ENCODE measurements around the gene PTP4A2. TPM values are rescaled to one million over a fixed set of nuclear protein-coding genes. Genes with fewer than 3 reads are reported as not detected.

The PTP4A2 gene
- 100 to 1,000 TPM; 265 to 271 TPM for total RNA-seq
- long read RNA-seq, transcript PTP4A2-221 (6 exons, 3,921 nt) = major isoform, 405 of 491 reads
- long read RNA-seq, partial matches to known transcripts = 3 of 491 reads
- long read RNA-seq, other reads (novel, unspliced or antisense) = 82 of 491 reads

DNA sequence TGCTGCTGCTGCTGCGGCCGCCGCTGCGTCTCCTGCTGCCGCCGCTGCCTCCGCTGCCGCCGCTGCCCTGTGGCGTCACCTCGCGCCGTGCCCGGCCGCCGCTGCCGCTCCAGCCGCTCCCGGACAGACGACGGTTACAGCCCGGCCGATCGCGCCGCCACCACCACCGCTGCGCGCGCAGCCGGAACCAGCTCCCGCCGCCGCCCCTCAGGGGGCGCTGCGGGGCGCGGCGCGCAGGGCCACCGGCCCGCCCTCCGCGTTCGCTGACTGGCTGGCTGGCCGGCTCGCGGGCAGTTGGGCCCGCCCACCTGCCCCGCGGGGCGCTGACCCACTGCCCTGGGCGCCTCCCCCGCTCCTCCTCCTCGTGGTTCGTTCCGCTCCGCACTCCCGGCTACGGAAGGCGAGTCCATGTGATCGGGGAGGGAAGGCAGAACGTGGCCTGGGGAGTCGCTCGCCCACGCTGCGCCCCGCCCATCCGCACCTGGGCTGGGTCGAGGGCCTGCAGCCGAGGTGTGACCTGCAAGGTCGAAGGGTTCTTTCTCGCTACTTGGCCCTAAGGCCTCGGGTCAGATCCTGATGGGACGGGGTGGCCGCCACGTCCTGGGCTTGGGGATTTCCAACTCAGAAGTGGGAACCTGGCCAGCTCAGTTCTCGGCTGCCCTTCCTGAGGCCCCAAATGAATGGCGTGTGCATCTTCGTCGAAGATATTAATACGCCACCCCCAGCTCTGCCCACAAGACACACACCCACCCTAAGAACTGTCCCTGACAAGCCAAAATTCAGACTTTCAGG is at the start of gene PTP4A2:
Gene PTP4A2 (minus strand): TSS at position 185 of the 792 bp plus-strand sequence. CDS start 19,303 bp downstream, outside the sequence.
- DNase-seq (peak; percentile 95 to 96), ATAC-seq (peak; percentile 78)
- intact Hi-C loops (cut with DNase I, micrococcal nuclease) = no loop called here

DNA sequence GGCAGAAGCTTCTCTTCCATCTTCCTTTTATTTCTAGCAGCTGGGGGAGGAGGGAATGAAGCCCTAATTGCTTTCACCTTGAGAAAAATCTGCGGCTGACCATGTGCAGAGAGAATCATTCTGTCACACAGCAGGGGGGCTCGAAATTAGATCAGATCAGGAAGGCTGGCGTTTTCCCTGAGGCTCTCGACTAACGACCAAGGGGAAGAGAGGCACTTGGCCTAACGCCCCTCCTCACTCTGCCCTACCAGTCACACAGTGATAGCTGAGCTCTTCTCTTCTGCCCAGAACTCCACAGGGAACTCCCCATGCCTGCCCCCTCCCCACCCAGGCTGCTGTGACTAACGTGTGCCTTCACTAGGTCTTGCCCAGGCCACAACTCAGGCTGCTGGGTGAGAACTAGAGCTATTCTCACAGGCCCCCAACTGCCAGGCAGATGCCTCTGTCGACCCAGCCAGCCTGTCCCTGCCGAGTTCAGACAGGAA is 49.0 kb upstream of the PTP4A2 start:
- ATAC-seq = no peak
- DNase-seq = no peak
- intact Hi-C loops (cut with DNase I, micrococcal nuclease) = no loop called here

DNA sequence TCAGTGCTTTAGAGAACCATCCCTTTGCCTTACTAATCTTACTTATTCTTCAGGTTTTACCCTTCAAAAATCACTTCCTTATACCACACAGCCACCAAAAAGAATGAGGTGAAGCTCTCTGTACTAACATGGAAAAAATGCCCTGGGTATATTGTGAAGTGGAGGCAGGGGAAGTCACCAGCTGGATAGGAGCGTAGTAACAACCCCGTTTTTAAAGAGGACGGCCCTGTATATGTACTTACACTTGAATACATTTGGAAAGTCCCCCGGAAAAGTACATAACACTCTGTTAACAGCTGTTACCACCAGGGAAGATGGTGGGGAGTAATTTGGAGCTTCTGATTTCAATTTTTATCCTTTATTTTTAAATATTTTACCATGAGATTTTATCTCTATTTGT is 47.3 kb upstream of the PTP4A2 start:
- intact Hi-C loops (cut with DNase I, micrococcal nuclease) = no loop called here
- ATAC-seq = no peak
- DNase-seq = no peak

DNA sequence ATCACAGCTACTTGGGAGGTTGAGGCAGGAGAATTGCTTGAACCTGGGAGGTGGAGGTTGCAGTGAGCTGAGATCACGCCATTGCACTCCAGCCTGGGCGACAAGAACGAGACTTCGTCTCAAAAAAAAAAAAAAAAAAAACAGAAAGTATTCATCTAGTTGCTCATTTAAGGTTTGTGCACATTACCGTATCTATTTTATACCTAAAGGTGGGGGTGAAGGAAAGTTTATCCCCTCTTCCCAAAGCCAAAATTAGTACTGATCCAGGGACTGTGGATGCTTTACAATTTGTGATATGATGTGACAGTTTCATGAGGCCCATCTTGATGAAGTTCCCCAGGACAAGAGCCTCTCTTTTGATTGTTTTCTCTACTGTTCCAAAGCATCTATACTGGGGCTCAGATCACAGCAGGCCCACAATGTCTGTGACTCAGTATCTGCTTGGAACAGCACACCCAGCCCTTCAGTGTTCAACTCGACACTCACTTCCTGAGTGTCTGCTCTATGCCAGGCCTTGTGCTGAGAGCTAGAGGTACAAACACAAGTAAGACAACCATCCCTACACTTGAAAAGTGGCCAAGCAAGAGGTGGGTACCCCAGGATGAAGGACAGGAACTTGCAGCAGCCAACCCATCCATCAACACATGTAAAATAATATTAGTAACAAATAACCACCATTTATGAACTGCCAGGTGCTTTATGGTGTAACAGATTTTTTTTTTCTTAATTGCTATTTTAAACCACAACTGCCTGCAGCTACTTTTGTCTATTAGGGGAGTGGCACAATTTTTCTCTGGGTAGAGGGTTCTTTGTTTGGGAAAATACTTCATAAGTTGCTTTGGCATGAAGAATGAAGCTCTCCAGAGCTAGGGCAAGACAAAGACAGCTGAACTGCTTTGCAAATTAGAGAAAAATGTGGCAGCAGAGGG is 46.5 kb upstream of the PTP4A2 start:
- DNase-seq (no peak), ATAC-seq (no peak)
- intact Hi-C loops (cut with DNase I, micrococcal nuclease) = no loop called here

DNA sequence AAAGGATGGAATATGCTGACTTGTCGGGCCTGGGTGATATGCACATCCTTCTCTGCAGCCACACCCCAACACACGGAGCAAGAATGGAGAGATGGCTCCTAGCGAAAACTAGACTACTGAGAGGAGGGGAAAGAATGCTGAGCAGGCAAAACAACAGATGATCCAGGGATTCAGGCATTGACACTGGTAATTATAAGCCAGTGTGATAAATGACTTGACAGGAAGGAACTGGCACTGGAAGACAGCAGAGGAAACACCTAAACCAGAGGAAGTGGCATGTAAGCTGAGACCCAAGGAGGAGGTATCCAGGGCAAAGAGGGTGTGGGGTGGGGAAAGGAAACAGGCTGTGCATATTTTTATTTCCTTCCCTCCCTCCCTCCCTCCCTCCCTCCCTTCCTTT is 43.8 kb upstream of the PTP4A2 start:
- no peak for ATAC-seq
- DNase-seq = no peak

DNA sequence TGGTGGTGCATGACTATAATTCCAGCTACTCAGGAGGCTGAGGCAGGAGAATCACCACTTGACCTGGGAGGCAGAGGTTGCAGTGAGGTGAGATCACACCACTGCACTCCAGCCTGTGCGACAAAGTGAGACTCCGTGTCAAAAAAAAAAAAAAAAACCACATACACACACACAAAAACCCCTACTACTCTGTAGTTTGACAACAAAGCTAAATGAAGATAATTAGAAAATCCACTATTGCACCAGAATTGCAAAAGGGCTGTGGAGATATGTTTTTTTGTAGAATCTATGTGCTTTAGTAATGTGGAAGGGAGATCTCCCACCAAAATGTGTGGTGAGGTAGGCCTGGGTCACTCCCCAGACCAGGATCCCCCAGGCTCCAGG is 43.3 kb upstream of the PTP4A2 start:
- intact Hi-C loops (cut with DNase I, micrococcal nuclease) = no loop called here
- DNase-seq = no peak
- ATAC-seq = no peak

More for the DNA sequence above, 43.8 kb upstream of the PTP4A2 start:
- intact Hi-C loops (cut with DNase I, micrococcal nuclease) = no loop called here

DNA sequence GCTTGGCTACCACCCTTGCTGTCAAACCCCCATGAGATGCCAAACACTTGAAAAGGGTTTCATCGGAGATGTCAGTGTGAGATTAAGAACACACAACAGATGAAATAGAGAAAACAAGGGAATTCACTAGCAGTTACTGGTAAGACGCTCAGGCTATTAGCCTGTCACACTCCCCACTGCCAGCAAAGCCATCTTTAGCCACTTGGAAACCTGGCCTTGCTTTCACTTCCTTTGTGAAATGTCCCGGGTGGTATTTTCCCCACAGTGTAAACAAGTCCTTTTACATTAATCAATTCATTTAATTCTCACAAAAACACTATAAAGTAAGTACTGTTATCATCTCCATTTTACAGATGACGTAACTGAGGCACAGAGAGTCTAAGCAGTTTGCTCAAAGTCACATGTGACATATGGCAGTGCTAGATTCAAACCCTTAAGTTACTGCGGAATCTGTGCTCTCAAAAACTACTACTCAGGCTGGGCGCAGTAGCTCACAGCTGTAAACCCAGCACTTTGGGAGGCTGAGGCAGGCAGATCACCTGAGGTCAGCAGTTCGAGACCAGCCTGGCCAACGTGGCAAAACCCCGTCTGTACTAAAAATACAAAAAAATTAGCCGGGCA is 42.8 kb upstream of the PTP4A2 start:
- intact Hi-C loops (cut with DNase I, micrococcal nuclease) = no loop called here
- DNase-seq (no peak), ATAC-seq (no peak)

DNA sequence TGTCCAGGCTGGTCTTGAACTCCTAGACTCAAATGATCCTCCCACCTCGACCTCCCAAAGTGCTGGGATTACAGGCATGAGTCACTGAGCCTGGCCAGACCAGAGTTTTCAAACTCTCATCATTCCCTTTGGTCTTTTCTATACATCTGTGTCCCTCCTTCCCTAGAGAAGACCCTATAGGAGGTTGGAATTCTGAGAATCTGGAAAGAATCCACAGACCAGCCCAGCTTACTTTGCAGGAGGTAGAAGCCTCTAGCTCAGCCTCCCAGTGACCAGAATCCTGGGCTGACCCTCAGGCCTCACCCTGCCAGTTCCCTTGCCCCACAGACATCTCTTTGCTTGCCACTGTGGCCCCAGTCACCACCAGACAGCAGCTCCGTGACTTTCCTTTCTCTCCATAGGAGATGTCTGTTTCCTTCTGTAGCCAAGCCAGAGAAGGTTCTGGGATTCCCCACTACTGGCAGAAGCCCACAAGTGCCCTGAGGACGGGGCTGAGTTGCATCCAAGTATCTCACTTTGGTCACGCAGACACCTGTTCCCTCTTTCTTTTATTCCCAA is 40.8 kb upstream of the PTP4A2 start:
- DNase-seq (no peak), ATAC-seq (no peak)
- intact Hi-C loops (cut with DNase I, micrococcal nuclease) = no loop called here

DNA sequence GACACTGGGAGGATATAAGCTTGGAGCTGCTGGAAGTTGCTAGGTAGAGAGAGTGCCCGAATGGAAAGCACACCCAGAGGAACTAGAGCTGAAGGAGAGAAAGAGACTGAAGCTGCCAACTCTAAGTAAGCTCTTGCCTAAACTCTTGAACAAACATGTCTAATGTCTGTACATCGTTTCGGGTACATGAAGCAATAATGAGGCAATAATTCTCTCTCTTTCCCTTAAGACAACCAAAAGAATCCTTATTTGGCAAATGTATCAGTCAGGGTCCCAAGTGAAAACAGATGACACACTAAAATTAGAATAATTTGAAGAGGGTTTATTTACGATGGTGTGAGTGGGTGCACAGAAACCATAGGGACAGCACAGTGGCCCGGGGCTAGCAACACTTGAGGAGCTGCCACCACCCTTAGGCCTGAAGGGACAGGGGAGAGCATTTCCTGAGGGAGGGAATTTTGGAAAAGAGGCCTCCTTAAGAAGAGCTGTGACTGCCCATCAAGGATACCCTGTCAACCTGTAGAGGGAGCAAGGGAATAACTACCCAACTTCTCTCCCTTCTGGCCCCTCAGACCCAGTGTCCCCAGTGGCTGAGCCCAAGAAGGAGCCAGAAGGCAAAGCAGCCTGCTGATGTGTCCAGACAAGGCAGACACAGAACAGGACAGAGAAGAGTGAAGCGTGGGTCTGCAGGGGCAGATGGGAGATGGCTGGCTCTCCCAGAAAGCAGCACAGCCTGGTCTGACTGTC is 39.4 kb upstream of the PTP4A2 start:
- intact Hi-C loops (cut with DNase I, micrococcal nuclease) = no loop called here
- DNase-seq = no peak
- peak; percentile 44 for ATAC-seq

DNA sequence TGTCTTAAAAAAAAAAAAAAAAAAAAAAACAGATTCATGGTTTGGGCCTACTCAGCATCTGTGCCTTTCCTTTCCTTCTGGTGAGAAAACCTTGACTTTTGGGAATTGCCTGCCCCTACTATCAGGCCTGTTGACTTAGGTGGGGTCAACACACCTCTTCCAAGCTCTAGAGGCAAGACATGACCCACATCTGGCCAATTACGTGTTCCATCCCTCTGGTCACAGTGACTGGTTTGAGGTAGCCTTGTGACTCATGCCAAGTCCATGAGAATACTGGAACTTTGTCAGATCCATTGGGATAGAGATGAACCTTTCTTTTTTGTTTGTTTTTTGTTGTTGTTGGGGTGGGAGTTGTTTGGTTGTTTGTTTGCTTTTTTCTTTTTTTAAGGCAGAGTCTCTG is 38.2 kb upstream of the PTP4A2 start:
- no peak for ATAC-seq

DNA sequence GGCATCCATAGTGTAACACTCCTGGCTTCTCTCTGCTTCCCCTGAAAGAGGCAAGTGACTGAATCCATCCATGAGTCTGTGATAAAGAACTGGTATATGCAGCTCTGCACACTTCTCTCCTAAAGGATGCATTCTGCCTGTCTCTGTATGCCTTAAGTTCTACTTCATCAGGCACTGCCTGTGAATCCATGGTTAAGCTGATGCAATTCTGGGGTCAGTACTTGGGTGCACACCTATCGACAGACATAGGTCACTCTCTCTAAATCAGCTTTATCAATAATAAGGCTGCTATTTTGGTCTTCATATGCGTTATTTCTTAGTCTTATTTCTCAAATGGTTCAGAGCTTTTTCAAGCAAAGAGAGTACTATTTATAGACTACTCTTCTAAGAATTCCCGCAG is 32.7 kb upstream of the PTP4A2 start:
- intact Hi-C loops (cut with DNase I, micrococcal nuclease) = no loop called here
- ATAC-seq (no peak), DNase-seq (no peak)

More for the DNA sequence above, 38.2 kb upstream of the PTP4A2 start:
- intact Hi-C loops (cut with DNase I, micrococcal nuclease) = no loop called here
- no peak for DNase-seq

DNA sequence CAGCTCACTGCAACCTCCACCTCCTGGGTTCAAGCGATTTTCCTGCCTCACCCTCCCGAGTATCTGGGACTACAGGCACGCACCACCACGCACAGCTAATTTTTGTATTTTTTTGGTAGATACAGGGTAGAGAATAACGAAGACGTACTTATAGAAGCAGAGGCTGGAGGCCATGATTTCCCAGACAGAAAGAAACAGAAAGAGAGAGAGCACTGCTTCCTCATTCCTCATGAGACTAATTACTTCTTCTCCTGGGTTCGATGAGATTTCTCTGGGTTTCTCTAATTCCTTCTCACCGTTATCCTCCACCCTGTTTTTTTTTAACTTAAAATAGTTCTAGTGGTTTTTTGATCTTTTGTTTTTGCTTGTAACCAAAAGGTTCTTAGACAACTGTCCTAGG is 23.4 kb upstream of the PTP4A2 start:
- intact Hi-C loops (cut with DNase I, micrococcal nuclease) = loop anchor here in 1 of 2 donors (10.0 kb wide), 2 partner anchors 103 to 147 kb away; partner anchors contain the start of gene SPOCD1
- no peak for ATAC-seq

DNA sequence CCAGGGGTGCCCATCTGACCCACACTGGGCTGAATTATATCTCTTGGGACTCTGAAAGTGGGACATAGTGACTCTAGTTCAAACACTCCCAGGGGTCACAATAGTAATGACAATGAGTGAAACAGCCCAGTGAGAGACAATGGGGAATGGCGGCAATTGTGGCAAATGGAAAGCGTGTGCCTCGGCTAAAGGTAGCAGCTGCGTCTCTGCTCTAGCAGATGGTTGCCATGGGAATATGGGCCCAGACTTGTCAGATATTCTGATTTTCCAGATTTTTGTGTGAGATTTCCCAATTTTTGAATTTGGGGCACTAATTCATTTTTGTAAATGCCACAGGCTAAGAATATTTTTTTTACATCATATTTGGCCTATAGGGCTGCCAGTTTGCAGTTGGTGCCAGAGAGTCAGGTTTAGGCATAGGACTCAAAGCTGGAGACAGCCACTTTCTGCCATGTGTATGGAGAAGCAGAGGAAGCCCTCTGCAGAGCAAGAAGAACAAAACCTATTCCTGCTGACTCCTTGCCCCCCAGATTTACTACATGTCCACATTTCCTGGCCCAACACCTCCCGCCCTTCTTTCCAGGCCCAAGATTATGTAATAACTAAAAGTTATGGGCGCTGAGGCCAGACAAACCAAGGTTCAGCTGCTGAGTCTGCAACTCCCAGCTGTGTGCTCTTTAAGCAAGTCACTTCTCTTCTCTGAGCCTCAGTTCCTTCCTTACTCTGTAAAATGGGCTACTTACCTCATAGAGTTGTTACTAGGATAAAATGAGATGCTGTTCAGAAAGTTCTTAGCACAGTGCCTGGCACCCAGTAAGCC is 21.6 kb upstream of the PTP4A2 start:
- intact Hi-C loops (cut with DNase I, micrococcal nuclease) = loop anchor here in 1 of 2 donors (10.0 kb wide), 2 partner anchors 105 to 145 kb away; partner anchors contain the start of gene SPOCD1
- ATAC-seq = no peak
- no peak for DNase-seq

More for the DNA sequence above, 23.4 kb upstream of the PTP4A2 start:
- no peak for DNase-seq

DNA sequence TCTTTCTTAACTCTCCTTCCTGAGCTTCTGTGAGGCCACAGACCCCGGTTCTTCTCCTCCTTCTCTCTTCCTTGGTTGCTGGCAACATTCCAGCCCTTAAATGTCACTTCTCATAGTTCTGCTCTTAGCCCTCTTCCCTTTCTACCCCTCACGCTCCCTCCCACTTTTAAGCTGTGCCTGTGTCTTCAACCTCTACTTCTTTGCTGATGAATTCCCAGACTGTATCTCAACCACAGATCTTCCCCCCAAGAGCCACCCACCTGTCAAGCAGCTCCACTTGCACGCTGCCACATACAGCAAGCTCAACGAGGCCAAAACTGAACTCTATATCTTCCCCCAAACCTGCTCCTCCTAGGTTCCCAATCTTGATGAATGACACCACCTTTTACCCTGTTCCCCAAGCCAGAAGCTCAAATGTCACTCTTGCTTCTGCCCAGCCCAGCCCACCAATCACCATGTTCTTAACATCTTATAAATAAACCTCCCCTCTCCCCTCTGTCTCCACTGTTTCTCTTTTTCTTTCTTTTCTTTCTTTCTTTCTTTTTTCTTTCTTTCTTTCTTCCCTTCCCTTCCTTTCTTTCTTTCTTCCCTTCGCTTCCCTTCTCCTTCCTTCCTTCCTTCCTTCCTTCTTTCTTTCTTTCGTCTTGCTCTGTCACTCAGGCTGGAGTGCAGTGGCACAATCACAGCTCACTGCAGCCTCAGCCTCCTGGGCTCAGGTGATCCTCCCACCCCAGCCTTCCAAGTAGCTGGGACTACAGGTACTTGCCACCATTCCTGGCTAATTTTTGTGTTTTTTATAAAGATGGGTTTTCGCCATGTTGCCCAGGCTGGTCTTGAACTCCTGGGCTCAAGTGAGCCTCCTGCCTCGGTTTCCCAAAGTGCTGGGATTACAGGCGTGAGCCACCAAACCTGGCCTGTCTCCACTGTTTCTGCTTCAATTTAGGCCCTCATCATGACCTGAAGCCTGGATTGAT is 19.8 kb upstream of the PTP4A2 start:
- ATAC-seq (no peak), DNase-seq (no peak)
- intact Hi-C loops (cut with DNase I, micrococcal nuclease) = no loop called here

DNA sequence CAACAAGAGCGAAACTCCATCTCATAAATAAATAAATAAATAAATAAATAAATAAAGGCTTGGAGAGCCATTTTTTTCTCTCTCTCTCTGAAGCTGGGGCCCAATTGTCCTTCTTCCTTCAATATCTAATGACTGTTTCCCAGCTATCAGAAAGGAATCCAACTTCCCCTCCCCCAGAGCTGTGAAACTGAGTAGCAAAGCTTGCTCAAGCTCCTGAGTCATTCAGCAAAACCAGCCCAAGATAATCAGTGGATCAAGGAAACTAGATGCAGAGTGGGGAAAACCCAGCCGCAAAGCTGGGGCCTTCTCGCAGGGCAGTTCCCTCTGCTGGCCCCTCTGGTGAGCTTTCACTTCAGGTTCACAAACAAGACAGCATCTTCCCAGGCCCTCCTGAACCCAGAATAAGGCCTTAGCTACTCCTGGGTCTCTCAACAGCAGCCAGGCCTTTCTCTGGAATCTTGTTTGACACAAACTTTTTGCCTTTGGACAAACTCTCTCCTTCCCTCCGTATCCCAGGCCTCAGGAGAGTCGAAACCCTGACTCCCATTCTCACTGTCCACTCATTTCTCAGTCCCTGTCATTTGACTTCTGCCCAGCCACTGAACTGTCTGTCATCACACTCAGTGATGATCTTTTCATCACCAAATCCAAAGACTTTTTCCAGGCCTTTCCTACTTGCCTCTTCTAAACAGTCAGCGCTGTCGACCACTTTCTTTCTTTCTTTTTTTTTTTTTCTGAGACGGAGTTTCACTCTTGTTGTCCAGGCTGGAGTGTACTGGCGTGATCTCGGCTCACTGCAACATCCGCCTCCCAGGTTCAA is 18.0 kb upstream of the PTP4A2 start:
- intact Hi-C loops (cut with DNase I, micrococcal nuclease) = no loop called here
- ATAC-seq = peak; percentile 80
- peak; percentile 65 to 88 for DNase-seq

Data from left colon (tissue), 2 donors.